Vagina (tissue), 2 donors: ENCODE data around the gene HACD2. TPM values are rescaled to one million over a fixed set of nuclear protein-coding genes. Genes with fewer than 3 reads are reported as not detected.
A peak's percentile ranks its signal among the peaks of the same experiment; 100 is the strongest.
"Not testable (repeated sequence)": the region's sequence is repeated elsewhere in the genome, so short reads cannot be mapped to it uniquely, and the experiment has no call there.

ENCODE experiments used
- DNase-seq, 2 donors: peaks; one replicate each; pipeline ENCODE4 v3.0.0-alpha.2; 2017; ENCODE audit errors: extremely low spot score in 2 of 2
- H3K27ac ChIP-seq: fragments of 200-600 bp; sonication (generic); one replicate; pipeline ENCODE4 v1.5.1; 2019
- H3K27me3 ChIP-seq: fragments of 200-600 bp; sonication (generic); one replicate; pipeline ENCODE4 v1.5.1; 2019
- H3K36me3 ChIP-seq, 2 donors: fragments of 200-600 bp; sonication (generic); one replicate each; pipeline ENCODE4 v1.5.1; 2017 to 2019
- H3K4me1 ChIP-seq: fragments of 200-600 bp; sonication (generic); one replicate; pipeline ENCODE4 v1.5.1; 2019
- H3K4me3 ChIP-seq, 2 donors: fragments of 200-600 bp; sonication (generic); 1 replicate in 1 of 2; 2 replicates in 1 of 2; pipeline ENCODE4 v1.5.1; 2016 to 2019
- H3K9me3 ChIP-seq: fragments of 200-600 bp; sonication (generic); one replicate; pipeline ENCODE4 v1.5.1; 2019
- POLR2A ChIP-seq, 2 donors: fragments of 450-650 bp; IDR thresholded peaks; one replicate each; pipeline ENCODE4 v1.6.1; 2017; ENCODE audit warnings: antibody characterized with exemption in 2 of 2, mild to moderate bottlenecking in 2 of 2, moderate library complexity in 2 of 2
- POLR2AphosphoS5 ChIP-seq, 2 donors: sonication (generic); formaldehyde crosslinking; IDR thresholded peaks; one replicate each; pipeline ENCODE4 v1.9.0; 2017; ENCODE audit warnings: antibody characterized with exemption in 2 of 2, mild to moderate bottlenecking in 2 of 2, low read depth in 1 of 2; ENCODE audit not compliant: insufficient read depth in 1 of 2
- intact Hi-C: fragments of 100-400 bp; cut with DNase I; formaldehyde crosslinking; loops from one replicate; pipeline ENCODE4 v1.15.1; 2023
- total RNA-seq: library from RNA; depleted of rRNA; stranded (reverse); fragments of >200 nt; gene quantifications from one replicate; pipeline ENCODE4 v1.2.3, GENCODE V29; 2016
- TF ChIP-seq, protein P1 (sequence below), 3 experiments: fragments of 450-650 bp in 2 of 3; fragments of 200-600 bp in 1 of 3; sonication (generic) in 1 of 3; IDR thresholded peaks; one replicate each; pipeline ENCODE4 v1.5.1; 2017 to 2019; ENCODE audit warnings: antibody characterized with exemption in 3 of 3, mild to moderate bottlenecking in 2 of 3, moderate library complexity in 2 of 3

The HACD2 gene
- total RNA-seq, 1 donor from 2014 or later: 26.3 TPM

DNA sequence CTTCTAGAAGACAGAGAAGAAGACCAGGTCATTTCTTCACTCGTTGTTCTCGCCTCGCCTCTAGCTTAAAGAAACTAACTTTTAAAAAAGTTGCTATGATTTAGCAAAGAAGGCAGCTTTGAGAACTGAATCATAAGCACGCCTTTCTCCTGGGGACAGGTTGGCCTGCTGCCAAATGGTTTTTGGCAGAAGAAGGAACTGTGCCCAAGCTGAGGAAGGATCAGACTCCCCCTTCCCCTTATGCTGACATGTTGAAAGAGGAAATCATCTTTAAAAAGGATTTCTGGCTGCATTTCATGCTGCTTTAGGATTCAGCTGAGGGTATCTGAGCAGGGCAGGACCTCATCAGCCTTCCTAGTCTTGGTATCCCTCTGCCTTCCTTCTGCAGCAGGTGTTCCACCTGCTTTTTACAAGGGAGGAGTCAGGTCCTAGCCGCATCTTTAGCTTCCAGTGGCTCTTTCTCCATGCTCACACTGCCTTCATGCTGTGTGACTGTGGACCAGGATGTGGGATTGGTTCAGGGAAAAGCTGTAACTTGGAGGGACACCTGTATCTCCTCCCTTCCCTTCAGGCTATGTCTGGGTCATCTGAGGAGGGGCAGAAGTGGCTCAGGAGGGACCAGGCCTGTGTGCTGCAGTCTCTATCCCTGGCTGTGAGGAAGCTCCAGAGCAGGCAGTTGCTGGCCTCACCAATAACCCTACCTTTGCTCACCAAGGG, 34.1 kb upstream of the HACD2 start:
- peaks cover 0 to 6% of the 10 kb centered on the region in 2 donors for H3K36me3 ChIP-seq
- peak overlapping the region; percentile 25 to 30 for H3K4me3 ChIP-seq
- DNase-seq: no peak
- no peaks in the 10 kb centered on the region for H3K27me3 ChIP-seq
- peak overlapping the region; percentile 36 for H3K27ac ChIP-seq
- H3K9me3 ChIP-seq: no peaks in the 10 kb centered on the region
- peaks cover 43% of the 10 kb centered on the region for H3K4me1 ChIP-seq
- TF ChIP-seq, protein P1, sequence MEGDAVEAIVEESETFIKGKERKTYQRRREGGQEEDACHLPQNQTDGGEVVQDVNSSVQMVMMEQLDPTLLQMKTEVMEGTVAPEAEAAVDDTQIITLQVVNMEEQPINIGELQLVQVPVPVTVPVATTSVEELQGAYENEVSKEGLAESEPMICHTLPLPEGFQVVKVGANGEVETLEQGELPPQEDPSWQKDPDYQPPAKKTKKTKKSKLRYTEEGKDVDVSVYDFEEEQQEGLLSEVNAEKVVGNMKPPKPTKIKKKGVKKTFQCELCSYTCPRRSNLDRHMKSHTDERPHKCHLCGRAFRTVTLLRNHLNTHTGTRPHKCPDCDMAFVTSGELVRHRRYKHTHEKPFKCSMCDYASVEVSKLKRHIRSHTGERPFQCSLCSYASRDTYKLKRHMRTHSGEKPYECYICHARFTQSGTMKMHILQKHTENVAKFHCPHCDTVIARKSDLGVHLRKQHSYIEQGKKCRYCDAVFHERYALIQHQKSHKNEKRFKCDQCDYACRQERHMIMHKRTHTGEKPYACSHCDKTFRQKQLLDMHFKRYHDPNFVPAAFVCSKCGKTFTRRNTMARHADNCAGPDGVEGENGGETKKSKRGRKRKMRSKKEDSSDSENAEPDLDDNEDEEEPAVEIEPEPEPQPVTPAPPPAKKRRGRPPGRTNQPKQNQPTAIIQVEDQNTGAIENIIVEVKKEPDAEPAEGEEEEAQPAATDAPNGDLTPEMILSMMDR (IDR thresholded peaks at IDR 0.05): no peak
- TF ChIP-seq POLR2AphosphoS5 (IDR thresholded peaks at IDR 0.05; ENCODE audit: insufficient read depth in 1 of 2, low read depth in 1 of 2): no peak
- no peak for TF ChIP-seq POLR2A (IDR thresholded peaks at IDR 0.05)
- intact Hi-C loops: no loop called here

DNA sequence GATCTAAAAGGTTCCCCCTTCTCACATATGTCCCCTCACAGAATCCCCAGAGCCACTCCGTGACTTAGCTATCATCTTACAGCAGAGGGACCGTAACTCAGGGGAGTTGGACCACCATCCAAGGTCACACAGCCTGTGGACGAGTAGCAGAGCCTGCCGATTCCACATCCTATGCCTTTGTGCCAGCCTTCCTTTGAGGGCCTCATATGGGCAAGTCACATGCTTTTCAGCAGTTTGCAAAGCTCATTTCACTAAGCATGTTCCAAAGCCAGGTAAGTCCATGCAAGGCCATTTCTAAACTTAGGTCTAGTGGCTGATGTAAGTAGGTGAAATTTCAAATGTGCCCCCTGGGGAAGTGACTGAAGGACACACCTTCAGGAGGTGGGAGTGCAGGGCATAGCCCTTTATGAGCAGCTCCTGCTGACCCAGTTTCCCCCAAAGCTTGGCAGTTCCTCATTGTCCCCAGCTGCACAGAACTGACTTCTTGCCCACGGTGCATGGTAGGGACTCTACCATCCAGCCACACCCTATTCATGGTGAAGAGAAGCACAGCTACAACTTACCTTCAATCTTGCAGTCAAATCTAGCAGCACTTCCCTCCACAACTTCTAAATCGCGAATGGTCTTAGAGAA, 33.3 kb upstream of the HACD2 start:
- H3K9me3 ChIP-seq: no peaks in the 10 kb centered on the region
- no peak overlapping the region for H3K27ac ChIP-seq
- peaks cover 0 to 12% of the 10 kb centered on the region in 2 donors for H3K36me3 ChIP-seq
- no peak for DNase-seq
- no peaks in the 10 kb centered on the region for H3K27me3 ChIP-seq
- H3K4me1 ChIP-seq: peaks cover 43% of the 10 kb centered on the region
- TF ChIP-seq POLR2AphosphoS5 (IDR thresholded peaks at IDR 0.05; ENCODE audit: insufficient read depth in 1 of 2, low read depth in 1 of 2): no peak
- TF ChIP-seq POLR2A (IDR thresholded peaks at IDR 0.05): no peak
- TF ChIP-seq, protein P1 (IDR thresholded peaks at IDR 0.05): no peak
- peak overlapping the region; percentile 25 to 30 for H3K4me3 ChIP-seq
- intact Hi-C loops: no loop called here

DNA sequence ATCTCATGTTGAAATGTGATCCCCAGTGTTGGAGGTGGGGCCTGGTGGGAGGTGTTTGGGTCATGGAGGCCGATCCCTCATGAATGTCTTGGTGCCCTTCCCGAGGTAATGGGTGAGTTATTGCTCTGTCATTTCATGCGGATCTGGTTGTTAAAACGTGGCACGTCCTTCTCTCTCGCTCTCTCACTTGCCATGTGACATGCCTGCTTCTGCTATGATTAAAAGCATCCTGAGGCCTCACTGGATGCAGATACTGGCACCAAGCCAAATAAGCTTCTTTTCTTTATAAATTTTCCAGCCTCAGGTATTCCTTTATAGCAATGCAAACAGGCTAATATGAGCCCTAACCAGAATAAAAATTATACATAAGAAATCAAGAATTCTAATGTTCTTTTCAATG, 31.7 kb upstream of the HACD2 start:
- intact Hi-C loops: no loop called here
- TF ChIP-seq POLR2AphosphoS5 (IDR thresholded peaks at IDR 0.05; ENCODE audit: insufficient read depth in 1 of 2, low read depth in 1 of 2) (no peak), POLR2A (IDR thresholded peaks at IDR 0.05) (no peak)
- TF ChIP-seq, protein P1 (IDR thresholded peaks at IDR 0.05): no peak
- H3K4me1 ChIP-seq: peaks cover 35% of the 10 kb centered on the region
- no peaks in the 10 kb centered on the region for H3K9me3 ChIP-seq
- H3K36me3 ChIP-seq: peaks cover 0 to 12% of the 10 kb centered on the region in 2 donors
- DNase-seq: no peak
- H3K27ac ChIP-seq: no peak overlapping the region
- no peaks in the 10 kb centered on the region for H3K27me3 ChIP-seq
- no peak overlapping the region for H3K4me3 ChIP-seq

DNA sequence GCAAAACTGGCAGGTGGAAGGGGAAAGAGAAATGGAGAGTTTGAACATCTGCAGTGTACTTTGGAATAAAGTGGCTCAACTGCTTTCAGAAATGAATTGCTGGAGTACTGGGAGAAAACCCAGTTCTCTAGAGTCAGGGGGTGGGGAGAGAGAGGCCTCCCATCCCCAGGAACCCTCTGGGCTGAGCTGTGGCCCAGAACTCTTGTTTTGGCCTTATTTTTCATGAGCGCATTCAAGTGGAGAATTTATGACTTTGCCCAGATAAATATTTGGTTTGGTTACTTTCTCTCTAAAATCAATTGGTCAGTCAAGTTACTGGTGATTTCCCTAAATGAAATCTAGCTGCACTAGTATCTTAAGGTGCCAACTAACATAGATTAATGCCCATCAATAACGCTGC, 28.7 kb upstream of the HACD2 start:
- DNase-seq: no peak
- Histone ChIP-seq H3K36me3 (peaks cover 0 to 12% of the 10 kb centered on the region in 2 donors), H3K9me3 (no peaks in the 10 kb centered on the region), H3K27me3 (no peaks in the 10 kb centered on the region), H3K27ac (no peak overlapping the region), H3K4me1 (peaks cover 9% of the 10 kb centered on the region), H3K4me3 (no peak overlapping the region)
- intact Hi-C loops: no loop called here
- TF ChIP-seq POLR2A (IDR thresholded peaks at IDR 0.05) (no peak), POLR2AphosphoS5 (IDR thresholded peaks at IDR 0.05; ENCODE audit: insufficient read depth in 1 of 2, low read depth in 1 of 2) (no peak)
- TF ChIP-seq, protein P1 (IDR thresholded peaks at IDR 0.05): no peak

DNA sequence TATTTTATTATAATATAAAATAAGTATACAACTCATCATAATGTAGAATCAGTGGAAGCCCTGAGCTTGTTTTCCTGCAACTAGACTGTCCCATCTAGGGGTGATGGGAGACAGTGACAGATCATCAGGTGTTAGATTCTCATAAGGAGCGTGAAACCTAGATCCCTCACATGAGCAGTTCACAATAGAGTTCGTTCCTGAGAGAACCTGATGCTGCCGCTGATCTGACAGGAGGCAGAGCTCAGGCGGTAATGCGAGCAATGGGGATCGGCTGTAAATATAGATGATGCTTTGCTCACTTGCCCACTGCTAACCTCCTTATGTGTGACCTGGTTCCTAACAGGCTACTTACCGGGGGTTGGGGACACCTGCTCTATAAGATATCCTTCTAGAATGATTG, 26.8 kb upstream of the HACD2 start:
- H3K27ac ChIP-seq, H3K9me3 ChIP-seq, H3K4me3 ChIP-seq, intact Hi-C loops, DNase-seq, H3K4me1 ChIP-seq, H3K27me3 ChIP-seq: not testable (repeated sequence)
- H3K36me3 ChIP-seq: peaks cover 0 to 12% of the 10 kb centered on the region in 2 donors
